Endothelial cell of umbilical vein (primary cell): Measurements from ENCODE around the gene PPP1R2B.

Experiments
- CTCF ChIP-seq, 2 donors: IDR thresholded peaks; 1 replicate in 1 of 2; 2 replicates in 1 of 2; pipeline ENCODE4 v1.5.1; 2011; ENCODE audit warnings: low read length in 2 of 2, mild to moderate bottlenecking in 2 of 2, moderate library complexity in 2 of 2, control low read depth in 1 of 2, inconsistent platforms in 1 of 2, low read depth in 1 of 2; ENCODE audit not compliant: insufficient read depth in 1 of 2; ENCODE audit errors: extremely low read depth in 1 of 2
- EZH2 ChIP-seq: IDR thresholded peaks from 2 replicates; pipeline ENCODE4 v1.6.1; 2012; ENCODE audit warnings: borderline replicate concordance, low read depth, mild to moderate bottlenecking, moderate library complexity, low read length, inconsistent platforms; ENCODE audit not compliant: severe bottlenecking
- FOS ChIP-seq: IDR thresholded peaks from 2 replicates; pipeline ENCODE4 v1.6.1; 2011; ENCODE audit warnings: mild to moderate bottlenecking, low read length, moderate library complexity, borderline replicate concordance; ENCODE audit not compliant: insufficient read depth
- JUN ChIP-seq: IDR thresholded peaks from 2 replicates; pipeline ENCODE4 v1.6.1; 2011; ENCODE audit warnings: borderline replicate concordance, low read depth; ENCODE audit not compliant: insufficient read length, insufficient read depth
- MAX ChIP-seq: IDR thresholded peaks from 2 replicates; pipeline ENCODE4 v1.6.1; 2011; ENCODE audit not compliant: insufficient read depth, insufficient read length
- MYC ChIP-seq: IDR thresholded peaks from one replicate; pipeline ENCODE4 v1.6.1; 2011; ENCODE audit warnings: mild to moderate bottlenecking, low read depth, low read length
- POLR2A ChIP-seq: IDR thresholded peaks from 2 replicates; pipeline ENCODE4 v1.6.1; 2012; ENCODE audit warnings: low read depth, mild to moderate bottlenecking, control low read depth, low read length
- POLR2AphosphoS5 ChIP-seq: IDR thresholded peaks from 2 replicates; pipeline ENCODE4 v1.6.1; 2012; ENCODE audit warnings: low read depth, mild to moderate bottlenecking, control low read depth, low read length, moderate library complexity; ENCODE audit not compliant: insufficient read depth

GRCh38 chr5:156841737-156842136 lies 8.4 kb upstream of the PPP1R2B start:
- TF ChIP-seq POLR2AphosphoS5: no peak
- TF ChIP-seq CTCF (IDR thresholded peaks at IDR 0.05; ENCODE audit: extremely low read depth in 1 of 2, insufficient read depth in 1 of 2, low read depth in 1 of 2, low read length in 2 of 2): no peak
- no peak for TF ChIP-seq EZH2
- TF ChIP-seq POLR2A: no peak
- TF ChIP-seq MAX: no peak
- no peak for TF ChIP-seq JUN
- TF ChIP-seq FOS: no peak
- TF ChIP-seq MYC: no peak
